Ishikawa (cell line): ENCODE results near the gene RNASET2.

Experiments
- CEBPB ChIP-seq: IDR thresholded peaks from 2 replicates; pipeline ENCODE4 v1.6.1; 2012
- CREB1 ChIP-seq: IDR thresholded peaks from 2 replicates; pipeline ENCODE4 v1.6.1; 2012; ENCODE audit warnings: low read depth
- EP300 ChIP-seq: IDR thresholded peaks from 2 replicates; pipeline ENCODE4 v1.6.1; 2012; ENCODE audit warnings: borderline replicate concordance
- FOXM1 ChIP-seq: IDR thresholded peaks from 2 replicates; pipeline ENCODE4 v1.6.1; 2012; ENCODE audit warnings: low read depth, borderline replicate concordance
- YY1 ChIP-seq: IDR thresholded peaks from 2 replicates; pipeline ENCODE4 v1.6.1; 2012; ENCODE audit warnings: low read depth

GRCh38 chr6:166987448-166987847 lies 31.1 kb upstream of the RNASET2 start:
- no peak for TF ChIP-seq YY1
- TF ChIP-seq EP300, result no peak
- TF ChIP-seq CEBPB, result no peak
- no peak for TF ChIP-seq FOXM1
- no peak for TF ChIP-seq CREB1
